Trophoblast cell (in vitro differentiated cells and primary cell): ENCODE results near the gene MAP4K4.

ENCODE experiments used
- DNase-seq, 2 donors: peaks; one replicate each; pipeline ENCODE4 v3.0.0-alpha.2; 2016
- H2AFZ ChIP-seq: 2 replicates; pipeline ENCODE4 v1.6.1; 2013; ENCODE audit warnings: low read length, moderate library complexity, mild to moderate bottlenecking; ENCODE audit not compliant: insufficient read depth, poor library complexity
- H2AK5ac ChIP-seq: 2 replicates; pipeline ENCODE4 v1.6.1; 2013; ENCODE audit warnings: mild to moderate bottlenecking, low read length
- H2BK120ac ChIP-seq: 2 replicates; pipeline ENCODE4 v1.6.1; 2013; ENCODE audit warnings: low read length, mild to moderate bottlenecking, moderate library complexity; ENCODE audit not compliant: insufficient read depth, poor library complexity
- H2BK12ac ChIP-seq: 2 replicates; pipeline ENCODE4 v1.6.1; 2013; ENCODE audit warnings: mild to moderate bottlenecking, low read length, moderate library complexity
- H2BK5ac ChIP-seq: 2 replicates; pipeline ENCODE4 v1.6.1; 2013; ENCODE audit warnings: low read length, low read depth, moderate library complexity, mild to moderate bottlenecking; ENCODE audit not compliant: poor library complexity
- H3K14ac ChIP-seq: 2 replicates; pipeline ENCODE4 v1.6.1; 2013; ENCODE audit warnings: mild to moderate bottlenecking, low read length
- H3K18ac ChIP-seq: 2 replicates; pipeline ENCODE4 v1.6.1; 2013; ENCODE audit warnings: mild to moderate bottlenecking, low read length
- H3K23ac ChIP-seq: 2 replicates; pipeline ENCODE4 v1.6.1; 2013; ENCODE audit warnings: low read length
- H3K27ac ChIP-seq: 2 replicates; pipeline ENCODE4 v1.5.1; 2013; ENCODE audit warnings: low read depth, mild to moderate bottlenecking, inconsistent platforms, low read length, moderate library complexity
- H3K27me3 ChIP-seq: 2 replicates; pipeline ENCODE4 v1.6.1; 2013; ENCODE audit warnings: inconsistent platforms, mild to moderate bottlenecking, low read length, moderate library complexity; ENCODE audit not compliant: insufficient read depth
- H3K36me3 ChIP-seq, 2 experiments: 1 replicate in 1 of 2; 2 replicates in 1 of 2; pipeline ENCODE4 v1.6.1; 2013; ENCODE audit warnings: low read length in 2 of 2, mild to moderate bottlenecking in 2 of 2, moderate library complexity in 1 of 2; ENCODE audit not compliant: insufficient read depth in 2 of 2, control insufficient read depth in 1 of 2
- H3K4ac ChIP-seq: 2 replicates; pipeline ENCODE4 v1.6.1; 2013; ENCODE audit warnings: low read depth, mild to moderate bottlenecking, low read length, moderate library complexity
- H3K4me1 ChIP-seq, 2 experiments: 1 replicate in 1 of 2; 2 replicates in 1 of 2; pipeline ENCODE4 v1.6.1; 2013; ENCODE audit warnings: low read length in 2 of 2, mild to moderate bottlenecking in 2 of 2, moderate library complexity in 1 of 2; ENCODE audit not compliant: insufficient read depth in 2 of 2, control insufficient read depth in 1 of 2
- H3K4me2 ChIP-seq: 2 replicates; pipeline ENCODE4 v1.6.1; 2013; ENCODE audit warnings: inconsistent platforms, mild to moderate bottlenecking, low read length, moderate library complexity
- H3K4me3 ChIP-seq: 2 replicates; pipeline ENCODE4 v1.5.1; 2013; ENCODE audit warnings: mild to moderate bottlenecking, low read depth, low read length, inconsistent platforms
- H3K79me1 ChIP-seq: one replicate; pipeline ENCODE4 v1.6.1; 2013; ENCODE audit warnings: low read length
- H3K79me2 ChIP-seq: 2 replicates; pipeline ENCODE4 v1.6.1; 2013; ENCODE audit warnings: low read length, mild to moderate bottlenecking; ENCODE audit not compliant: control insufficient read depth, insufficient read depth, poor library complexity
- H3K9ac ChIP-seq: 2 replicates; pipeline ENCODE4 v1.6.1; 2013; ENCODE audit warnings: mild to moderate bottlenecking, low read length
- H3K9me3 ChIP-seq: 2 replicates; pipeline ENCODE4 v1.6.1; 2013; ENCODE audit warnings: low read depth, mild to moderate bottlenecking, control low read depth, inconsistent platforms, low read length; ENCODE audit not compliant: insufficient read depth
- H4K12ac ChIP-seq: 2 replicates; pipeline ENCODE4 v1.6.1; 2013; ENCODE audit warnings: low read depth, mild to moderate bottlenecking, low read length, moderate library complexity
- H4K8ac ChIP-seq: 2 replicates; pipeline ENCODE4 v1.6.1; 2013; ENCODE audit warnings: low read depth, mild to moderate bottlenecking, low read length, moderate library complexity
- H4K91ac ChIP-seq: one replicate; pipeline ENCODE4 v1.6.1; 2013; ENCODE audit warnings: low read depth, mild to moderate bottlenecking, low read length, moderate library complexity
- WGBS: extraction: QIAGEN DNeasy Blood & Tissue Kit; methylation state at CpG from one replicate; pipeline ENCODE4 v1.1.7; 2013; ENCODE audit warnings: missing lambda C conversion rate; ENCODE audit not compliant: insufficient read length, insufficient coverage; ENCODE audit errors: extremely low coverage; 5-methylcytosine and 5-hydroxymethylcytosine counted together

The MAP4K4 gene

GRCh38 chr2:101720732-101721131 is 23.2 kb downstream of the MAP4K4 start:
- H3K14ac ChIP-seq = no peak overlapping the region
- no peak overlapping the region for H4K12ac ChIP-seq
- no peak overlapping the region for H2AK5ac ChIP-seq
- no peak overlapping the region for H3K18ac ChIP-seq
- no peak overlapping the region for H2AFZ ChIP-seq
- no peak overlapping the region for H4K8ac ChIP-seq
- no peak overlapping the region for H3K9ac ChIP-seq
- no peak overlapping the region for H2BK12ac ChIP-seq
- no peak for DNase-seq
- no peak overlapping the region for H3K23ac ChIP-seq
- H3K79me1 ChIP-seq = no peaks in the 10 kb centered on the region
- H3K27me3 ChIP-seq = no peaks in the 10 kb centered on the region
- peaks cover 2% of the 10 kb centered on the region for H3K9me3 ChIP-seq
- no peak overlapping the region for H2BK5ac ChIP-seq
- H3K4me2 ChIP-seq = no peak overlapping the region
- no peak overlapping the region for H3K4ac ChIP-seq
- H3K27ac ChIP-seq = no peak overlapping the region
- no peak overlapping the region for H3K4me3 ChIP-seq
- peaks cover 0 to 4% of the 10 kb centered on the region in 2 experiments for H3K4me1 ChIP-seq
- no peak overlapping the region for H2BK120ac ChIP-seq
- H4K91ac ChIP-seq = no peak overlapping the region
- WGBS = no CpG with 5 or more reads among the region's 1 CpG
- peaks cover 0 to 6% of the 10 kb centered on the region in 2 experiments for H3K36me3 ChIP-seq
- H3K79me2 ChIP-seq = peaks cover 10% of the 10 kb centered on the region

- Histone ChIP-seq H4K91ac (no peak overlapping the region), H3K4me1 (peaks cover 0 to 4% of the 10 kb centered on the region in 2 experiments), H4K12ac (no peak overlapping the region), H3K79me1 (no peaks in the 10 kb centered on the region), H3K4me3 (no peak overlapping the region), H2BK5ac (no peak overlapping the region), H2AFZ (no peak overlapping the region), H3K18ac (no peak overlapping the region), H2BK12ac (no peak overlapping the region), H3K36me3 (peaks cover 0 to 2% of the 10 kb centered on the region in 2 experiments), H4K8ac (no peak overlapping the region), H3K9ac (no peak overlapping the region), H2BK120ac (no peak overlapping the region), H3K79me2 (peaks cover 8% of the 10 kb centered on the region), H3K4ac (peak overlapping the region; percentile 22), H3K9me3 (peaks cover 2% of the 10 kb centered on the region), H3K14ac (no peak overlapping the region), H3K23ac (no peak overlapping the region), H3K27me3 (no peaks in the 10 kb centered on the region), H3K27ac (no peak overlapping the region), H3K4me2 (no peak overlapping the region), H2AK5ac (no peak overlapping the region)
- no CpG with 5 or more reads among the region's 4 CpGs for WGBS
- DNase-seq = peak in 1 of 2 donors; percentile 14
These were observed 25.4 kb downstream of the MAP4K4 start for GRCh38 chr2:101722864-101723263.

GRCh38 chr2:101723371-101724124 is 26.0 kb downstream of the MAP4K4 start:
- Histone ChIP-seq H4K8ac (no peak overlapping the region), H2AK5ac (no peak overlapping the region), H2BK120ac (no peak overlapping the region), H3K27ac (no peak overlapping the region), H3K79me2 (peaks cover 10% of the 10 kb centered on the region), H3K14ac (no peak overlapping the region), H3K18ac (no peak overlapping the region), H3K9ac (no peak overlapping the region), H3K79me1 (no peaks in the 10 kb centered on the region), H4K12ac (no peak overlapping the region), H2BK5ac (no peak overlapping the region), H3K4me1 (peaks cover 0 to 4% of the 10 kb centered on the region in 2 experiments), H3K36me3 (peaks cover 0 to 2% of the 10 kb centered on the region in 2 experiments), H3K23ac (no peak overlapping the region), H3K4ac (peak overlapping the region; percentile 29), H2AFZ (no peak overlapping the region), H4K91ac (no peak overlapping the region), H2BK12ac (no peak overlapping the region), H3K4me3 (no peak overlapping the region), H3K4me2 (no peak overlapping the region), H3K27me3 (no peaks in the 10 kb centered on the region), H3K9me3 (peaks cover 2% of the 10 kb centered on the region)
- WGBS = no CpG with 5 or more reads among the region's 4 CpGs
- no peak for DNase-seq

DNA sequence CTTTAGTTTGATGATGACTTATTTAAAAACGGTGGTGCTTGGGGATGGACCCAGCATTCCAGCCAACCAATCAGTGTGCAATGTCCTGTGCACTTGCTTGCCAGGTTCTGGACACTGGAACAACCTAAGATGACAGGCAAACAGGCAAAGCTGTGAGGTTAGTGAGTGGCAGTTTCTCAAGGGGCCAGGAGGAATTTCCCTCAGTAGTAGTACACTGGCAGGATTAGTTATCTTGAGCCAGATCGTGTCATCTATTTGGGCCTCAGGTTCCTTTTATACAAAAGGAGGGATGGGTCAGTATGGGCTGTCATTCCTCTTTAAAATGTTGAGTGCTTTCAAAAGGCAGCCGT is 26.6 kb downstream of the MAP4K4 start:
- peaks cover 0 to 4% of the 10 kb centered on the region in 2 experiments for H3K4me1 ChIP-seq
- no peak overlapping the region for H4K8ac ChIP-seq
- H3K27ac ChIP-seq = no peak overlapping the region
- H3K36me3 ChIP-seq = peaks cover 0 to 2% of the 10 kb centered on the region in 2 experiments
- no peak overlapping the region for H3K9ac ChIP-seq
- no peak overlapping the region for H2AK5ac ChIP-seq
- H3K79me2 ChIP-seq = peaks cover 11% of the 10 kb centered on the region
- no peak overlapping the region for H4K12ac ChIP-seq
- no peak overlapping the region for H3K23ac ChIP-seq
- H3K18ac ChIP-seq = no peak overlapping the region
- H3K4me2 ChIP-seq = no peak overlapping the region
- peak overlapping the region; percentile 61 for H3K4ac ChIP-seq
- DNase-seq = no peak
- WGBS = no CpG with 5 or more reads among the region's 3 CpGs
- no peak overlapping the region for H2BK12ac ChIP-seq
- no peak overlapping the region for H3K14ac ChIP-seq
- H3K27me3 ChIP-seq = no peaks in the 10 kb centered on the region
- no peak overlapping the region for H3K4me3 ChIP-seq
- no peak overlapping the region for H2BK5ac ChIP-seq
- peaks cover 2% of the 10 kb centered on the region for H3K9me3 ChIP-seq
- H2AFZ ChIP-seq = no peak overlapping the region
- H3K79me1 ChIP-seq = no peaks in the 10 kb centered on the region
- H4K91ac ChIP-seq = no peak overlapping the region
- H2BK120ac ChIP-seq = no peak overlapping the region
